ENCODE data around the gene GUK1.

DNA sequence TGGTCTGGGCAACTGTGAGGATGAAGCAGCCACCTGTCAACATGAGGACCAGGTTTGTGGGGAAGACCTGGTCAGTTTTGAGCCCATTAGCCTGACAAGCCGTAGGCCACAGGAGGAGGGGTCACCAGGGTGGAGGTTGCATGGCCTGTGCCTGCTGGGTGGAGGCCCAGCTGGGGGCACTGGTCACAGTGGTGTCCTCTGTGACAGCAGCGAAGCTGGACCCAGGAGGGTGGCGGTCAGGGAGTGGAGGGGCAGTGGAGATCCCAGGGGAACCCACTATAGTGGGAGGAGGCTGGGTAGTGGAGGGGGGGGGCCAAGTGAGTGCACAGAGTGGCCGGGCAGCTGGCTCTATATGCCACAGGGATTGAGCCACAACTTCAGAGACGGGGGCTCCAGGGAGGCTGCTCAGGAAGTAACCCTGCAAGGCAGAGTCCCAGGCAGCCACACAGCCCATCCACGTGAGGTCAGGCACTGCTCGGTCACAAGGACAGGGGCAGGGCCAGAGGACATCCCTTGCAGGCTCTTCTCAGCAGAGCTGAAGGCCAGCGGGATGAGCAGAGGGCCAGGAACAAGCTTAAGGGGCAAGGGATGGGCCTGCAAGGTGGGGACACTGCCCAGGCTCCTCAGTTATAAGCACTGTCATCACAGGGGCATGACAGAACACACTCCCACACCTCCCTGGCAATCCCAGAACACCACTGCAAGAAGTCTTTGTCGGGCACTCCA is 34.6 kb upstream of the GUK1 start:
- TF ChIP-seq, protein P1, sequence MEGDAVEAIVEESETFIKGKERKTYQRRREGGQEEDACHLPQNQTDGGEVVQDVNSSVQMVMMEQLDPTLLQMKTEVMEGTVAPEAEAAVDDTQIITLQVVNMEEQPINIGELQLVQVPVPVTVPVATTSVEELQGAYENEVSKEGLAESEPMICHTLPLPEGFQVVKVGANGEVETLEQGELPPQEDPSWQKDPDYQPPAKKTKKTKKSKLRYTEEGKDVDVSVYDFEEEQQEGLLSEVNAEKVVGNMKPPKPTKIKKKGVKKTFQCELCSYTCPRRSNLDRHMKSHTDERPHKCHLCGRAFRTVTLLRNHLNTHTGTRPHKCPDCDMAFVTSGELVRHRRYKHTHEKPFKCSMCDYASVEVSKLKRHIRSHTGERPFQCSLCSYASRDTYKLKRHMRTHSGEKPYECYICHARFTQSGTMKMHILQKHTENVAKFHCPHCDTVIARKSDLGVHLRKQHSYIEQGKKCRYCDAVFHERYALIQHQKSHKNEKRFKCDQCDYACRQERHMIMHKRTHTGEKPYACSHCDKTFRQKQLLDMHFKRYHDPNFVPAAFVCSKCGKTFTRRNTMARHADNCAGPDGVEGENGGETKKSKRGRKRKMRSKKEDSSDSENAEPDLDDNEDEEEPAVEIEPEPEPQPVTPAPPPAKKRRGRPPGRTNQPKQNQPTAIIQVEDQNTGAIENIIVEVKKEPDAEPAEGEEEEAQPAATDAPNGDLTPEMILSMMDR (IDR thresholded peaks at IDR 0.05): no peak
- TF ChIP-seq EZH2 (IDR thresholded peaks at IDR 0.05; ENCODE audit: borderline replicate concordance, insufficient read depth, low read depth, low read length, poor library complexity, severe bottlenecking): no peak

Data from B cell (primary cell).